OCI-LY1 (cell line): ENCODE data around the gene UBAP2L.
A peak's percentile ranks its signal among the peaks of the same experiment; 100 is the strongest.

Source experiments
- H2AFZ ChIP-seq: fragments of 200-600 bp; sonication (generic), shearing (Covaris generic); 2 replicates; pipeline ENCODE4 v1.6.0; 2014; ENCODE audit warnings: antibody characterized with exemption, mild to moderate bottlenecking, low read length
- H3F3A ChIP-seq: fragments of 200-600 bp; sonication (generic), shearing (Covaris generic); 2 replicates; pipeline ENCODE4 v1.6.0; 2014; ENCODE audit warnings: mild to moderate bottlenecking, antibody characterized with exemption, low read length, moderate library complexity; ENCODE audit not compliant: insufficient read depth
- H3K27ac ChIP-seq: fragments of 200-600 bp; sonication (generic); 2 replicates; pipeline ENCODE4 v1.5.1; 2014; ENCODE audit warnings: low read length, mixed run types, mild to moderate bottlenecking, low read depth; ENCODE audit not compliant: poor library complexity, severe bottlenecking
- H3K27me3 ChIP-seq: fragments of 200-600 bp; sonication (generic); 2 replicates; pipeline ENCODE4 v1.6.0; 2014; ENCODE audit warnings: antibody characterized with exemption, mild to moderate bottlenecking, low read length, moderate library complexity; ENCODE audit not compliant: insufficient read depth
- H3K36me3 ChIP-seq: fragments of 200-600 bp; sonication (generic); 2 replicates; pipeline ENCODE4 v1.6.1; 2014; ENCODE audit warnings: mild to moderate bottlenecking, antibody characterized with exemption, low read length, moderate library complexity, mixed read lengths; ENCODE audit not compliant: insufficient read depth
- H3K4me1 ChIP-seq: fragments of 200-600 bp; sonication (generic); 2 replicates; pipeline ENCODE4 v1.5.1; 2014; ENCODE audit warnings: mild to moderate bottlenecking, low read length, moderate library complexity; ENCODE audit not compliant: insufficient read depth, severe bottlenecking
- H3K4me2 ChIP-seq: fragments of 200-600 bp; sonication (generic), shearing (Covaris generic); 2 replicates; pipeline ENCODE4 v1.6.1; 2014; ENCODE audit warnings: low read length
- H3K4me3 ChIP-seq: fragments of 200-600 bp; sonication (generic); 2 replicates; pipeline ENCODE4 v1.5.1; 2014; ENCODE audit warnings: low read length, low read depth, mild to moderate bottlenecking, mixed read lengths; ENCODE audit not compliant: poor library complexity, severe bottlenecking
- H3K79me2 ChIP-seq: fragments of 200-600 bp; shearing (Covaris generic); 2 replicates; pipeline ENCODE4 v1.6.1; 2016; ENCODE audit warnings: mixed run types, low read length, mixed read lengths; ENCODE audit not compliant: insufficient read depth
- H3K9ac ChIP-seq: fragments of 200-600 bp; sonication (generic), shearing (Covaris generic); 2 replicates; pipeline ENCODE4 v1.6.1; 2014; ENCODE audit warnings: mild to moderate bottlenecking, low read length, mixed read lengths
- H3K9me2 ChIP-seq: fragments of 200-600 bp; sonication (generic), shearing (Covaris generic); 2 replicates; pipeline ENCODE4 v1.6.1; 2014; ENCODE audit warnings: low read depth, mild to moderate bottlenecking, low read length, mixed read lengths
- H3K9me3 ChIP-seq: fragments of 200-600 bp; shearing (Covaris generic); 2 replicates; pipeline ENCODE4 v1.6.1; 2014; ENCODE audit warnings: low read length, mixed read lengths
- H4K20me1 ChIP-seq: fragments of 200-600 bp; sonication (generic), shearing (Covaris generic); 2 replicates; pipeline ENCODE4 v1.6.0; 2016; ENCODE audit warnings: mild to moderate bottlenecking, low read length; ENCODE audit not compliant: insufficient read depth
- EZH2 ChIP-seq: fragments of 200-600 bp; sonication (generic), shearing (Covaris generic); IDR thresholded peaks from 2 replicates; pipeline ENCODE4 v1.8.0; 2017; ENCODE audit warnings: borderline replicate concordance, mixed run types, mild to moderate bottlenecking, antibody characterized with exemption, low read length, moderate library complexity, mixed read lengths
- TF ChIP-seq, protein P1 (sequence below): fragments of 200-600 bp; sonication (generic), shearing (Covaris generic); IDR thresholded peaks from 2 replicates; pipeline ENCODE4 v1.5.1; 2017; ENCODE audit warnings: mild to moderate bottlenecking, antibody characterized with exemption, low read length, moderate library complexity, mixed read lengths

The UBAP2L gene

DNA sequence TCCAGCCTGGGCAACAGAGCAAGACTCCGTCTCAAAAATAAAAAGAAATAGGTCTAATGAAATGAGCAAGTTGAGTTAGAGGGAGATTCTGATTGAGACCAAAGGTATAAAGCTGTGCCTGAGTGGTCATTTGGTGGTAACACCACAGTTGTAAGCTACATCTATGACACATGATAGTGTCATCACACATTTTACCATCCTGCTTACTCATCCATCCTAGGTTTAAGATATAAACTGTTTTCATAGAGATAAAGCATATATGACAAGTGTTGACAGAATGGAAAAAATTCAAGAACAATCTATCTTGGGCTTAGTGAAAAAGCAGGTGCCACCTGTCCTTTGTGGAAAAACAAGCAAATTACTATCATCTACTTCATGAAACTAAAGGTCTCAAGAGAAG is 7.5 kb upstream of the UBAP2L start:
- no peaks in the 10 kb centered on the region for H3K9me2 ChIP-seq
- no peak overlapping the region for H2AFZ ChIP-seq
- no peaks in the 10 kb centered on the region for H3K27me3 ChIP-seq
- H4K20me1 ChIP-seq, result no peaks in the 10 kb centered on the region
- no peak overlapping the region for H3K4me2 ChIP-seq
- H3K9me3 ChIP-seq, result no peaks in the 10 kb centered on the region
- no peak overlapping the region for H3K4me3 ChIP-seq
- no peak overlapping the region for H3K27ac ChIP-seq
- peaks cover 11% of the 10 kb centered on the region for H3K79me2 ChIP-seq
- no peak for TF ChIP-seq EZH2
- TF ChIP-seq, protein P1, sequence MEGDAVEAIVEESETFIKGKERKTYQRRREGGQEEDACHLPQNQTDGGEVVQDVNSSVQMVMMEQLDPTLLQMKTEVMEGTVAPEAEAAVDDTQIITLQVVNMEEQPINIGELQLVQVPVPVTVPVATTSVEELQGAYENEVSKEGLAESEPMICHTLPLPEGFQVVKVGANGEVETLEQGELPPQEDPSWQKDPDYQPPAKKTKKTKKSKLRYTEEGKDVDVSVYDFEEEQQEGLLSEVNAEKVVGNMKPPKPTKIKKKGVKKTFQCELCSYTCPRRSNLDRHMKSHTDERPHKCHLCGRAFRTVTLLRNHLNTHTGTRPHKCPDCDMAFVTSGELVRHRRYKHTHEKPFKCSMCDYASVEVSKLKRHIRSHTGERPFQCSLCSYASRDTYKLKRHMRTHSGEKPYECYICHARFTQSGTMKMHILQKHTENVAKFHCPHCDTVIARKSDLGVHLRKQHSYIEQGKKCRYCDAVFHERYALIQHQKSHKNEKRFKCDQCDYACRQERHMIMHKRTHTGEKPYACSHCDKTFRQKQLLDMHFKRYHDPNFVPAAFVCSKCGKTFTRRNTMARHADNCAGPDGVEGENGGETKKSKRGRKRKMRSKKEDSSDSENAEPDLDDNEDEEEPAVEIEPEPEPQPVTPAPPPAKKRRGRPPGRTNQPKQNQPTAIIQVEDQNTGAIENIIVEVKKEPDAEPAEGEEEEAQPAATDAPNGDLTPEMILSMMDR, result no peak
- no peak overlapping the region for H3K9ac ChIP-seq
- H3K4me1 ChIP-seq, result peaks cover 6% of the 10 kb centered on the region
- no peaks in the 10 kb centered on the region for H3F3A ChIP-seq
- H3K36me3 ChIP-seq, result peaks cover 77% of the 10 kb centered on the region

DNA sequence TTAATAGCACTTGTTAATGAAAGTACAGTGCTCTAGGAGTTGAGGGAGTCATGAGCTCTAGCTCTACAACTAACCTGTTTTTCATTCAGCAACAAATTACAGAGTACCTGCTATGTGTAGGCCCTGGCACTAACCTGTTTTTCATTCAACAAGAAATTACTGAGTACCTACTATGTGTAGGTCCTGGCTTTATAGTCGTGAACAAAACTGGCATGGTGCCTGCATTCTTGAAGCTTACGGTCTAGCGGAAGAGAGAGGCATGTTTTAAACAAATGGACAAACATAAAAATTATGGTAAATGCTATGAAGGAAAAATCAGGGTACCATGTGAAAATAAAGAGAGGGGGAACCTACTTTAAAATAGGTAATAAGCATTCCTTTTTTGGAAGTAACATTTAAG is 2.2 kb upstream of the UBAP2L start:
- Histone ChIP-seq H3K27ac (no peak overlapping the region), H3K4me1 (peaks cover 38% of the 10 kb centered on the region), H3K36me3 (peaks cover 58% of the 10 kb centered on the region)

DNA sequence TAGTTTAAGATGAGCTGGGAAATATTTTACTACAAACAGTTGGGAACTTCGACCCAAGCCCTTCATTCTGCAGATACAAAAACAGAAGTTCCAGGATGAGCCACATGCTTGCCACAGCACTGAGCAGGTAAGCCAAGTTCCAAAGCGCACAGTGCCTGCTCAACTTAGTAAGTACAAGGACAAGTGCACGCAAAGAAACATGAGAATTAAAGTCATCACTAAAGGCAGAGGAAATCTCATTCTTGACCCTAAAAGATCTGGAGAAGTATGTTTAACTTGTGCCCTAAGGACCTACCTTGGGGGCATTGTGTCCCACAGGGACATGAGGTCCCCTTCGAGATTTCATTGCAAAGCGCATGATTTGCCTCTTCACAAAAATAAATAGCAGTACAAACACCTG is 1.2 kb upstream of the UBAP2L start:
- Histone ChIP-seq H4K20me1 (no peaks in the 10 kb centered on the region), H3K79me2 (peaks cover 65% of the 10 kb centered on the region), H3K27me3 (no peaks in the 10 kb centered on the region), H3K4me3 (peak overlapping the region; percentile 91), H3K36me3 (peaks cover 58% of the 10 kb centered on the region), H3K4me2 (peak overlapping the region; percentile 75), H3K9me3 (no peaks in the 10 kb centered on the region), H3K9me2 (no peaks in the 10 kb centered on the region), H3K27ac (peak overlapping the region; percentile 74), H3K4me1 (peaks cover 46% of the 10 kb centered on the region), H2AFZ (no peak overlapping the region), H3K9ac (peak overlapping the region; percentile 97), H3F3A (no peaks in the 10 kb centered on the region)
- TF ChIP-seq EZH2, result no peak
- TF ChIP-seq, protein P1, result no peak

More for the DNA sequence above, 2.2 kb upstream of the UBAP2L start:
- H2AFZ ChIP-seq, result no peak overlapping the region
- no peaks in the 10 kb centered on the region for H3K9me3 ChIP-seq
- no peaks in the 10 kb centered on the region for H3K9me2 ChIP-seq
- H3K79me2 ChIP-seq, result peaks cover 55% of the 10 kb centered on the region
- peak overlapping the region; percentile 75 for H3K4me2 ChIP-seq
- peak overlapping the region; percentile 97 for H3K9ac ChIP-seq
- H4K20me1 ChIP-seq, result no peaks in the 10 kb centered on the region
- H3K27me3 ChIP-seq, result no peaks in the 10 kb centered on the region
- no peaks in the 10 kb centered on the region for H3F3A ChIP-seq
- no peak for TF ChIP-seq EZH2
- TF ChIP-seq, protein P1, result no peak
- peak overlapping the region; percentile 91 for H3K4me3 ChIP-seq
